ENCODE measurements around the gene CEP41.

The CEP41 gene, protein sequence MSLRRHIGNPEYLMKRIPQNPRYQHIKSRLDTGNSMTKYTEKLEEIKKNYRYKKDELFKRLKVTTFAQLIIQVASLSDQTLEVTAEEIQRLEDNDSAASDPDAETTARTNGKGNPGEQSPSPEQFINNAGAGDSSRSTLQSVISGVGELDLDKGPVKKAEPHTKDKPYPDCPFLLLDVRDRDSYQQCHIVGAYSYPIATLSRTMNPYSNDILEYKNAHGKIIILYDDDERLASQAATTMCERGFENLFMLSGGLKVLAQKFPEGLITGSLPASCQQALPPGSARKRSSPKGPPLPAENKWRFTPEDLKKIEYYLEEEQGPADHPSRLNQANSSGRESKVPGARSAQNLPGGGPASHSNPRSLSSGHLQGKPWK

DNA sequence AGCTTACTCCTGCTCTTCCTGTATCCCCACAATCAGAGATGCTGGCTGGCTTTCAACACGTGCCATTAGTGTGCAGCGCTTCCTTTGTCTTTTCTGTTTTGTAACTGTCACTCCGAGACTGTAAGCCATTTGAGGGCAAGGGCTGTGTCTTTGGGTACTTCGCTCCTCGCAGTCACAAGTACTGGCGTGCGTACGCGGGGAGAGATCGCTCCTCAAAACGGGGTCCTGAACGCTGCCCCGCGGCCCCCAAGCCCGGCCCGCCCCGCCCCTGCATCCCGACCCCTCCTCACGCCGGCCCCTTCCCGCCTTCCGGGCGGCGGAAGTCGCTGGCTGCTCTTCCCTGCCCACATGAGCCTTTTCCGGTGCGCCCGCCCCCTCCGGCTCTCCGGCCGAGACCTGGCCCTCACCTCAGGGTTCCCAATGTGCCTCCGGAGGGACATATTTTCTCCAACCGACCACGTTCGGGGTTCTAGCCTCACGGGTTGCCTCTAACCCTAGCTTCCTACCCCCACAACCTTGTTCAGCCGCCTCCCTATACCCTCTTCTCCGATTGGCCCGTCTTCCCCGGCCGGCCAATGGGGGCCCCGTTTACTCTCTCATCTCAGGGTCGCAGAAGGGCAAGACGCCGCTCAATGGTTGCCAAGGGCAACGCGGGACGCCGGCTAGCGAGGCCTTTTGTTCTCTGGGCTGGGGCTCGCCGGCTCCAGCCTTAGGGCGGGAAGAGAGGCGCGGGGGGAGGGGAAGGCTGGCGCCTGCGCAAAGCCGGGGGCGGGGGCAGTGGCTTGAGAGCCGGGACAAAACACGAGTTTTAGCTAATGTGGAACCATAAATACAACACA lies at the start of gene CEP41:
Gene CEP41, minus strand, starts transcription at position 490 of the 839 bp plus-strand sequence. Its CDS starts 50 bp downstream, at position 440.
- DNase-seq = peak; percentile 94

DNA sequence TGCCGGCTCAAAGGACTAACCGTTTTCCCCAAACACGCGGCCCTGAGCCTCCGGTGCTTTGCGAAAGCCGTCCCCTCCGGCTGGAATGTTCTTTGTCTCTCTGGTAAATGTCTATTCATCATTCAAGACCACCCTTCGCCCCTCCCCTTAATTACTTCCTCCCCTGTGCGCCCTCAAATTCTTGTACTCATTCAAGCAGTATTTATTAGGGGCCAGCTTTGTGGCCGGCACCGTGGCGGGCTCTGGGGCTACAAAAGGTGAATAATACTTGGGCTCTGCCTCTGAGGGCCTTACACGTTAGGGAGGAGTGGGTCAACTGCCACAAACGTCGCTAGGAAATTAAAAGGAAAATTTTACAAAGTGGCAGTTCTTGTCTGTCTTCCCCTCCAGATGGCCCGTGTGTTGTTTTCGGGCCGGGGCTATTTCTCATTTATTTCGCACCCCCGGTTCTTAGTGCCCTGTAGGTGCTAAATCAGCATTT lies 49.5 kb upstream of the CEP41 start:
- no peak for DNase-seq

DNA sequence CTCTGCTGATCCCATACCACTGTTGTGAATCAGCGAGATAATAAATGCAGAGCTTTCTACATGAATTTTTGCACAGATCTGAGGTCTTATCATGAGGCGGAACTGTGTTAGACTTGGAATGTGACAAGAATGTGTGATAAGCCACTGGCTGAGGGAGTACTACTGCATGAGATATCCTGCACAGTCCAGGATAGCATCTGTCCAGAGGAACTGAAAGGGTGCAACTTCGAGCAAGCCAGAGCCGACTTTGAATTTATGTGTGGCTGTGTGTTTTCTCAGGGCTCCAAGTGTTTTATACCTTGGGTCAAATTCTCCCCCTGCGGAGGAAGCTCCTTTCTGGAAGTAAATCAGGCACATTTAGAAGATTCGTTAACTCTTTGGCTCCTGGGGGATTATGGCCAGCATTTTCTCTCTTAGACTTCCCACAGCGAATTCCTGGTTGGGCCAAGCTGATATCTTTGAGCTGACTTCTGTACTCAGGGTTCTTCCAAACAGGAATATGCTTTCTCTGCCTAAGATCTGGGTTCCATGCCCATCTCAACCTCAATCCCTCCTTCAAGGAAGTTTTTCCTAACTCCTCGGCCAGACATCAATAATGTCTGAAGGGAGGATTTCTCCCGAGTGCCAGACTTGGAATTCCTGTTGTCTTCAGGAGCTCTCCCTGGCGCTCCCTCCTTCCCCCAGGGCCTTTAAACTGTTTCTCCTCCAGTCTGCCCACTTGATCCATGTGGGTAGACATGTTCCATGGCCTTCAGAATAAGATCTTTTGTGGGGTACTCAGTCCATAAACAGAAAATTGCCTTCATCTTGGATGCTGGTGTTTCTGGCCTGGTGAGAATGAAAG lies 48.5 kb upstream of the CEP41 start:
- DNase-seq = no peak

DNA sequence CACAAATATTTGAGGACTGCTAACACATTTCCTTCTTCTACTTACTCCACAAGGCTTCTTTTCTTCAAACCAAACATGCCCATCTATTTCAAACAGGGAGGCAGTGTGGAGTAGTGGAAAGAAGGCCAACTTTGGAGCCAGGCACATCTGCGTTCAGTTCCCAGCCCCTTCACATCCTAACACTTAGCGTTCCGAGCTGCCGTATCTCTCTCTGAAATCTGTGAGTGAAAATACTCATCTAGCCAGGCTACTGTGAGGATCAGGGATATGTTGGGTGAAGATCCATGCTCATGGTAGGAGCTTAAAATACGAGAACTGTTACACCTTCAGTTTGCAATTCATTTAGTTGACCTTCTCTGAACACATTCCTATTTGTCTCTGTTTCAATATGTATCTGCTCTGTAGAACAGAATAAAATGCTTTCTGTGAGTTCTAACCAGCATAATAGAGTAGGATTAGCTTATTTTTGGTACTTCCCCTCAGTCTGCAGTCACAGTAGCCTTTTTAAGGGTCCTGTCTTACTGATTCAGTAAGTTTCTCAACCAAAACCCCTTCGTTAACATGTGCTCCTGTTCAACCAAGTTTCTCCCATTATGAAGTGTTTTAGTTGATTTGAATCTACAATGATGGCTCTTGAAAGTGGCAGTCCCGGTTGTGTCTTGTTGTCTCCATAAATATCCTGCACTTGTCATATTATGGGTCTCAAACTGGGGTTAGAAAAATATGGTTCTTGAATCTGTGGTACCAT lies 47.8 kb upstream of the CEP41 start:
- DNase-seq = no peak

DNA sequence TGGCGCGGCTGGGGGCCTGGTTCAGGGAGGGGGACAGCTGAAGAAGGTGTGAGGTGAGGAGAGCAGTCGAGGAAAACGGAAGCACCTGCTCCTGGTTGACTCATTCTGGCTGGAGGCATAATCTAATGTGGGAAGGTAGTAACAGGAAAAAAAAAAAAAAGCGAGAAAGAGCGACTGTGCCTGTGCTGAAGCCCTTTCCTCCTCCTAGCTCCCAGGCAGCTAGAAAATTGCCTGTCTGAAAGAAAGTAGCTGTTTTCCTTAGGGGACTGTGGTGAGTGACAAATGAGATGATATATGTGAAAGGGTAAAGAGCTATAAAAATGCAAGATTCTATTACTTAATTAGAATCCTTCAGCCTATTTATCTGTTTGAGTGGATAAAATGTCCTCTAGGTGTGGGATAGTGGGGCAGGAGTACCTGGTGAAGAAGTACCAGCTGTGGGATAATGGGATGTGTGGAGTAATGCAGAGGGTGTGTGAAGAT lies 46.2 kb upstream of the CEP41 start:
- DNase-seq = no peak

DNA sequence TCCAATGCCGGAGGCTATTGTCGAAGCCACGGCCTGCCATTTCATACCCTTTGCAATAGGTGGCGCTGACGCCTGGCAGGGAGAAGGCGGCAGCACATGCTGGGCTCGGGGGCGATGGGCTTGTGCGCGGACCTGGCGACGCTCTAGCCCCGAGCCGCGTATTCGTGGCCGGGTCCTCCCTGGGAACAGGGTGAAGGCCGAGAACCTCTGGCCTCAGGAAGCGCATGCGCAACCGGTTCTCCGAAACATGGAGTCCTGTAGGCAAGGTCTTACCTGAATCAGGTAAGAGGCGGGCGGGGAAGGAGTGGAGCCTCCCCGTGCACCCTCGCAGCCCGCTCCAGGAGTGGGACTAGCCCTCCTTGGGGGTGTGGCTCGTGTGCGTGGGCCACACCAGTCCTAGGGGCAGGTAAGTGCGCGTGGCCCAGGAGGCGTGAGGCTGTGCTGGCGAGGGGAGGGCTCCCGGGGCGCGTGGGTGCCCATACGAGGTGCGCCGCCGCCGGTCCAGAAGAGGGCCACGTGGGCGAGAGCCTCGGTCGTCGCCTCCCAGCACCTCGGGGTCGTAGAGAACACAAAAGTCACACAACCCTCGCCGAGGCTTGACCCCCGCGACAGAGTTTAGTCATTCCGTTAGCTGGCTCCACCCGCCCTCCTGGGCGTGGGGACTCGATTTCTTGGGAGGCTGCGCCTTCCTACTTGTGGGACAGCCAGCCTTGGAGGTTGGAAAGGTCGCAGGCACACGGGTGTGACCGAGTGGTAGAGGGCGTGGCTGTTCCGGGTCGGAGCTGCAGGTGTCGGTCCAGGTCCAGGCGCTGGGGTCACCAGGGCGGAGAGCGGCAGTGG lies 45.5 kb upstream of the CEP41 start:
- peak; percentile 66 for DNase-seq

DNA sequence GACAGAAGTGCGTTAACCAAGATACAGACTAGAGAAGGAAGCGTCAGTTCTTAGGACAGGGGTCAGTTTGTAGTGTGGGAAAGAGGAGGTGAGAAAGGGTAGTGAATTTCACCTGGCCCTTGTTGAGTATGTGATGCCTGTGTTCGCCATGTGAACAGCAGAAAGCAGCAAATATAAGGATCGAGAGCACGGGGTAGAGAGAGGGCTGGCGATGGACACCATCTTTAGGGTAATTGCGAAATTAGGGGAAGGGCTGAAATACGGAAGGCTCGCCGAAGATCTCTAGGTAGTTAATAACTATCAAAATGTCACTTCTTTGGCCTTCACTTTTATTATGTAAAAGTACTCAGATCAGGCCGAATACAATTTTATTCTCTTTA lies 44.9 kb upstream of the CEP41 start:
- DNase-seq = no peak

DNA sequence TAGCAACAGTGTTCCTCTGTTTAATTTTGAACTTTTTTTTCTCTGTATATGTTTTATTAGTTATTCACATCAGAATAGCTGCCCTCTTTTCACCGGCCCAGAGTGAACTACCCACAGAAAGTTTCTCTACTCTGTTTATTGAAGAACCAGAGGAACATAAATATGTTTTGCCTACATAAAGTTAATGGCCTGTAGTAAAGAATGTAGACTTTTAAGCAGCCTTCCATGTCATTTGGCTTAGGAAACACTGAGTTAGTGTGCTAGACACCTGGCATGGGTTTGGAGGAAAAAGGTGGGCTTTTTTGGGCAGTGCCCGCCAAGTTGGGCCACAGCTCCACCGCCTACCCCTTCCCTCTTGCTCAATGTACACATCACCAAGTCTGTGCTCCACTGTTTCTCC lies 42.2 kb upstream of the CEP41 start:
- no peak for DNase-seq

DNA sequence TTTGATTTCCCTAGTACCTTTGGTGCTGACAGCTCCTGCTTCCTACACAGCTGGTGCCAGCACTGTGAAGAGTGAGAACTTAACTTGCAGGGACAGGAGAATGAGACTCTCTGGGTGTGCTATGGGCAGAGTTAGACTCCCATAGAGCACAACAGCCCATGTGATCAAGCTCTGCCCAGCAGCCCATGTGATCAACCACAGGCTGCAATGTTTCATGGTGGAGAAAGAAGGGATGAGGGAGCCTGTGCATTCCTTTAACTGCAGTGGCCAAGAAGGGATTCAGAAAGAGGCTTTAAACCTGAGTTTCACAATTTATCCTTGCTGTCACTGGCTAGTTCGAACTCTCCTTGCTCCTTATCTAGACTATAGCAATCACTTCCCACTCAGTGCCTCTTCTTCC lies 41.1 kb upstream of the CEP41 start:
- DNase-seq = no peak

DNA sequence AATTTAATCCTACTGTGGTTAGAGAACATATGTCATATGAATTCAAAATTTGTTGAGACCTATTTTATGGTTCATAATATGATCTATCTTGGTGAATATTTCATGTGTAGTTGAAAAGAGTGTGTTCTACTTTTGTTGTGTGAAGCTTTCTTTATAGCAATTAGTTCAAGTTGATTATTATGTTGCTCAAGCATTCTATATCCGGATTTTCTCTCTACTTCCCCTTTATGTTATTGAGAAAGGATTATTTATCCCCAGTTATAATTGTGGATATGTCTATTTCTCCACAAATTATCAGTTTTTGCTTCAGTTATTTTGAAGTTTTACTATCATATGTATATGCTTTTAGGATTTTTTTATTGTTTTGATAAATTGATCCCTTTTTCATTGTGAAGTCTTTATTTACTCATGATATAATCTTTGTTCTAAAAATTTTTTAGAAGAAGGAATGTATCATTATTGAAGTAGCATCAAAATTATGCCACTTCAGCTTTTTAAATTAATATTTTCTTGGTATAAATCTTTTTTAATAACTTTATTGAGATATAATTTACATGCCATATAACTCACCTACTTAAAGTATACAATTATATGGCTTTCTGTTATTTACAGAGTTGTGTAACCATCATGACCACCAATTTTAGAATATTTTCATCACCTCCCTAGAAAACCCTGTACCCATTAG lies 39.0 kb upstream of the CEP41 start:
- no peak for DNase-seq

DNA sequence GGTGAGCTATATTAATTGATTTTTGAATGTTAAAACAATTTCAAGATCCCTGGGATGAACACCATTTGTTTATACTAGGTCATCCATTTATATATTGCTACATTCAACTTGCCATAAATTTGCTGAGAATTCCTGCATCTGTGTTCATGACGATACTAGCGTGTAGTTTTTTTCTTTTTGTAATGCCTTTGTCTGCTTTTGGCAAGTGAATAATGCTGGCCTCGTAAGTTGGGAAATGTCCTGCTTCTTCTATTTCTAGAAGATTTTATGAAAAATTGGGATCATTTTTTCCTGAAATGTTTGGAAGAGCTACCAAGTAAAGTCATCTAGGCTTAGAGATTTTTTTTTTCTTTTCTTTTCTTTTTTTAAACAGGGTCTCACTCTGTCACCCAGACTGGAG lies 38.2 kb upstream of the CEP41 start:
- DNase-seq = no peak

DNA sequence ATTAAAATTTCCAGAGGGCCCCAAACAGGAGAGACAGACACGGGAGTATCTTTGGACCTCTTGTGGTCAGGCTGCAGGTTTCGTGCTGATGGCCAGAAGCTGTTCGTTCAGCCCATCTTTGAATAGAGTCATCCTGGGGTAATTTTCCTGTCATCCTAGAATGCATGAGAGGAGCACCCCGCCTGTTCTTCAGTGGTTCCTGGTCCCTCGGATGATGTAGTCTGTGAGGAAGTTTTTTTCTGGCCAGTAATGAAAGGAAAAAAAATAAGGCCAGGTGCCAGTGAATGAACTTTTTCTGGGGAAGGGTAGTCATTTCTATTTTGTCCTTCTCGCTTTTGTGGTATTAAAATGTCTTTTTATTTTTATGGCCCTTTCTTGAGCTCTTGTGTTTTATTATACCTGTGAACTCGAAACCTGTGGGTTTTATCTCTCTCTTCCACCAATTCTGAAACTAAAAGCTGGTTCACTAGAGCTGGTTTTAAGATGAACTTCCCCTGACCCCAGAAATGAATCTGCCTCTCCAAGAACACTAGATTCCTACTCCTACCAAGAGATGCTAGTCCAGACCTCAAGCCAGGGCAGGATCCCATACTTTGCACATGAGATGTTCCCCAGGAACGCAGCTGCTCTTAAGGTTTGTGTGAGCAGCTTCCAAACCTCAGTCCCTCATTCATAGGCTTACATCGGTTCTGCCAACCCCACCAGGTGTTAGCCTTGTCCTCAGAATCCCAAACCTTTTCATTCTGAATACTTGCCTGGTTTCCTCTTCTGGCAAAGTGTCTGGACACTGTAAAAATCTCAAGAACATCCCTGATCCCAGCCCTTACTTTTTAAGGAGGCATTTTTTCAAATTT lies 35.7 kb upstream of the CEP41 start:
- DNase-seq = no peak

DNA sequence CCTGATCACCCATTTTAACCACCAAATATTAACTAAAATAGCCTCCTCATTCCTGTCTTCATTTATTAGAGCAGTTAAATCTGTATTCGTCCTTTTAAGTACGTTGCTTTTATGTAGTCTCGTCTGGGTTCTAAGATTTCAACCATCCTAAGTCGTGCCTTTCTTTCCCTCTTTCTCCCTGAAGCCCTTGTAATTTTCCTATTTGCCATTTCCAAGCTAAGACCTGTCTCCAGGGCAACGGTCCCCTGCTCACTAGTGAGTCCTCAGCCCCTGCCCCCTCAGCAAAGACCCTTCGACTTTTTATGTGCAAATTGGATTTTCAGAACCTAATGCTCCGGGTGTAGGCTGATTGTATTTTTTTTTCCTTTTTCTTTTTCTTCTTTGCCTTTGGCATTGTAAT lies 35.0 kb upstream of the CEP41 start:
- DNase-seq = no peak

DNA sequence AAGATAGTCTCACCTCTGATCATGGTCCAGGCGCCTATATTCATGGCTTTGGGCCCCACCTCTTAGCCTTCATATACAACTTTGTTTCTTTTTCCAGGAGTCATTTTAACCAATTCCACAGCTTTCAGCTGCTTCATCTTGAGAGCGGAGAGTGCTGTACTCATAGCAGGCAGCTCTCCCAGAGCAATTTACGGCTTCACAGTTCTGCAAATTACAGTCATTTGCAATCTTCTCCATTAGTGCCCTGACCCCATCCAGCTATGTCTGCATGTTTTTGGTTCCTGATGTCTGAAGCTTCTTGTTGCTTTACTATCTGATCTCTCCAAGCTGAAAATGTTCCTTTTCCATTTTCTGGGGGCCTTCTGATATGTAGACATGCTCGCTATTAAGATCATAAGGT lies 33.1 kb upstream of the CEP41 start:
- no peak for DNase-seq

DNA sequence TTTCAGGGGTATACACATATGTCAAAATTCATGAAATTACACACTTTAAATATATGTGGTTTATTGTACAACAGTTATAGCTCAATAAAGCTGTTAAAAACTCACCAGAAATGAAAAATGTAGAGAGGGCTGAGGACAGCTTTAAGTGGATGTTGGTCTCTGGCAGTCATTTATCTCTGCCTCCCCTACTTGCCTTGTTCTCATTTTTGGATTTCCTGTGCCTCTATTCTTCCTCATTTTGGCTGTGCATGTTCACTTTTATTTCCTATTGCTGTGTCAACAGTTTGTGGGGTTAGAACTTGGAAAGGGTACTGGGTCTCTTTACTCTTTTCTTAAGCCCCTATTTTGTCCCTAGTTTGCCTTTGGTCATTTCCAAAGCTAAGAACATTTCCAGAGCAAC lies 32.5 kb upstream of the CEP41 start:
- no peak for DNase-seq

DNA sequence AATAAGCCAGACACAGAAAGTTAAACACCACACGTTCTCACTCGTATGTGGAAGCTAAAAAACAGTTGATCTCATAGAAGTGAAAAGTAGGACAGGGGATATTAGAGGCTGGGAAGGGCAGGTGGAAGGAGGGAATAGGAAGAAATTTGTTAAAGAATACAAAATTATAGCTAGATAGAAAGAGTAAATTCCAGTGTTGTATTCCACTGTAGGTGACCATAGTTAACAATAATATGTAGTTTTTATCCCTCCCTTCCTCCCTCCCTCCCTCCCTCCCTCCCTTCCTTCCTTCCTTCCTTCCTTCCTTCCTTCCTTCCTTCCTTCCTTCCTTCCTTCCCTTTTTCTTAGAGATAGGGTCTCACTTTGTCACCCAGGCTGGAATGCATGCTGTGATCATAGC lies 31.2 kb upstream of the CEP41 start:
- DNase-seq = no peak

DNA sequence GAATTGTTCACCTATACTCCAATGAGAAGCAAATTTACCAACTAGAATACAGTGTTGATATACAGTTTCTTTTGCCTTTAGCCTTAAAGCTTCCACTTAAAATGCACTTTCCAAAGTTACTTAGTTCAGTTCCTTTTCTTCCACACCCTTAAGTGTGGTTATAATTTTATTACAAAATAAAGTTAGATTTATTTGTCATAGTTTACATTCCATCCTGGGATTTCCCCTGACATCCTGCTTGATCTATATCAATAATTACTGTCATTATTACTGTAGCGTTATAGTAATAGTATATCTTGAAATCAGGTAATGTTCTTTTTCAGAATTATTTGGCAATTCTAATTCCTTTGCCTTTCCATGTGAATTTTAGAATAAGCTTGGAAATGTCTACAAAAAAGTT lies 27.8 kb upstream of the CEP41 start:
- DNase-seq = no peak

DNA sequence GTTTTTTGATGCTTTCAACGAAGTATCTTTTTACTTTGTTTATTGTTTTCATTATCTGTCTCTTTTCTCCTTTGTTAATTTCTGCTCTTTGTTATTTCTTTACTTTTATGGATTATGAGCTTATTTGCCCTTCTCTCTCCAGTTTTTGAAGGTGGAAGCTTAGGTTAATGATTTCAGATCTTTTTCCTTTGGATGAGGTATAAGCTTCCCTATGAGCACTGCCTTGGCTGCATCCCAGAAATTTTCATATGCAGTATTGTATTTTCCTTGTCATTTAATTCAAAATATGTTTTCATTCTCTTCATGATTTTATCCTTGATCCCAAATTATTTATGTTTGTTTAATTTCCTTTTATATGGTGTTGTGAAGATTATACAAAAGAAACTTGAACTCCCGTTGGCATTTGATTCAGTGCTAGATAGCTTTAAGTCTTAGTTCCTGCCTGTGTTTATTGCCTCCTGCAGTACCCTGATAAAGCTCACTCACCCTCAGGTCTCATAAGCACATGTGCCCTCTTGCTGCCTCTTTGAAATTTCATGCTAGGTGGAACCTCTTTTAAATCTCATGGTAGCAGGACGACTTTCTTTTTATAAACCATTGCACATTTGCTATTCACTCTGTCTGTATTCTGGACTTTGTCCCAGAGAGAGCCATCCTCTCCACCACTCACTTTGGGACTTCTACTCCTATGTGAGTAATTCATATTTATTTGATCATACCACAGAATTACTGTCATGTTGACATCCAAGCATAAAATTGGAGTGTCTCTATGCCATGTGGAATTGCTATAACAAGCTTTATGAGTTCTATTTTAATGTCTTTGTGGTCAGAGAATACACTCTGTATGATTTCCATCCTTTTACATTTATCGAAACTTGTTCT lies 23.0 kb upstream of the CEP41 start:
- no peak for DNase-seq

DNA sequence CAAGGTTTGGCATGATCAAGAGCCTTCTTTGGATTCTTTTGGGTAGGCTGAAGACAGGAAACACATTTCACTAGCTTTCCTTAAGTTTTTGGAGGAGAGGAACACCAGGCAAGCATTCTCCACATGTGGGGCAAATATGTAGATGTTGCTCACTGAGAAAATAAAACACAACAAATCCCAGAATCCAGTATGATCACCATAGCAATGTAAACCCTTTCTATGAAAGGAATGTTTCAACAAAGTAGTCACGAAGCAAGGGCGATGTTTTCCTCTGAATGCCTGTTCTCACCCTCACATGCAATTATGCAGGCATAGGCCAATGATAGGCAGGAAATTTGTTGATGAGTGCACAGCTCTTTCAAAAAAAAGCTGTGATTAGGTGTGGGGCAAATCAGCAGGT lies 20.5 kb upstream of the CEP41 start:
- no peak for DNase-seq

Measured in activated naive CD4-positive, alpha-beta T cell treated with anti-CD3 and anti-CD28 coated beads, Interleukin-2, amount 50 U/mL, for 16 hours (primary cell).